Hepatocyte (in vitro differentiated cells): ENCODE data around the gene GOLGA3. TPM values are rescaled to one million over a fixed set of nuclear protein-coding genes. Genes with fewer than 3 reads are reported as not detected.

Experiments
- DNase-seq: peaks from one replicate; pipeline ENCODE4 v3.0.0-alpha.2; 2016; ENCODE audit warnings: low spot score
- H2AFZ ChIP-seq: fragments of 200-600 bp; sonication (generic); 2 replicates; pipeline ENCODE4 v1.6.0; 2016; ENCODE audit warnings: antibody characterized with exemption, mild to moderate bottlenecking
- H3K27ac ChIP-seq: fragments of 200-600 bp; sonication (generic); 2 replicates; pipeline ENCODE4 v1.5.1; 2016; ENCODE audit warnings: mild to moderate bottlenecking
- H3K27me3 ChIP-seq: fragments of 200-600 bp; sonication (generic); 2 replicates; pipeline ENCODE4 v1.6.1; 2016
- H3K36me3 ChIP-seq: fragments of 200-600 bp; sonication (generic); replicated peaks from 2 replicates; pipeline ENCODE4 v1.5.1; 2016; ENCODE audit warnings: low read depth; ENCODE audit not compliant: insufficient read depth
- H3K4me1 ChIP-seq: fragments of 200-600 bp; sonication (generic); 2 replicates; pipeline ENCODE4 v1.5.1; 2016; ENCODE audit warnings: mild to moderate bottlenecking, moderate library complexity; ENCODE audit not compliant: insufficient read depth
- H3K4me2 ChIP-seq: fragments of 200-600 bp; sonication (generic); 2 replicates; pipeline ENCODE4 v1.6.0; 2016
- H3K4me3 ChIP-seq: fragments of 200-600 bp; sonication (generic); 2 replicates; pipeline ENCODE4 v1.5.1; 2016; ENCODE audit warnings: mild to moderate bottlenecking
- H3K79me2 ChIP-seq: fragments of 200-600 bp; sonication (generic); 2 replicates; pipeline ENCODE4 v1.6.0; 2017; ENCODE audit warnings: mild to moderate bottlenecking
- H3K9me2 ChIP-seq: fragments of 200-600 bp; sonication (generic); replicated peaks from 2 replicates; pipeline ENCODE4 v1.6.0; 2017; ENCODE audit warnings: mild to moderate bottlenecking; ENCODE audit not compliant: insufficient read depth
- H3K9me3 ChIP-seq: fragments of 200-600 bp; sonication (generic); 2 replicates; pipeline ENCODE4 v1.5.1; 2016; ENCODE audit warnings: low read depth, mild to moderate bottlenecking
- H4K20me1 ChIP-seq: fragments of 200-600 bp; sonication (generic); 2 replicates; pipeline ENCODE4 v1.6.0; 2016; ENCODE audit warnings: mild to moderate bottlenecking; ENCODE audit not compliant: insufficient read depth, poor library complexity, severe bottlenecking
- CTCF ChIP-seq: fragments of 200-600 bp; sonication (generic); IDR thresholded peaks from 2 replicates; pipeline ENCODE4 v1.5.1; 2016; ENCODE audit warnings: antibody characterized with exemption, mild to moderate bottlenecking; ENCODE audit not compliant: poor library complexity
- EZH2 ChIP-seq: fragments of 200-600 bp; sonication (generic); IDR thresholded peaks from 2 replicates; pipeline ENCODE4 v1.6.1; 2016; ENCODE audit warnings: antibody characterized with exemption, mild to moderate bottlenecking, borderline replicate concordance
- EZH2phosphoT487 ChIP-seq: fragments of 200-600 bp; sonication (generic); IDR thresholded peaks from one replicate; pipeline ENCODE4 v1.6.1; 2018; ENCODE audit warnings: antibody characterized with exemption, mild to moderate bottlenecking, low read depth, moderate library complexity; ENCODE audit not compliant: unreplicated experiment, severe bottlenecking
- WGBS: methylation state at CpG from one replicate; pipeline ENCODE4 v1.1.6; 2016; ENCODE audit warnings: low lambda C conversion rate; ENCODE audit errors: missing lambda C conversion rate; 5-methylcytosine and 5-hydroxymethylcytosine counted together
- polyA plus RNA-seq: library from polyadenylated mRNA; unstranded; fragments of >200 nt; fragmentation: Nextera tagmentation; extraction: Ambion mirVana; gene quantifications from 2 replicates; pipeline ENCODE4 v1.2.1, GENCODE V29; 2016
- total RNA-seq: library from RNA; depleted of rRNA; stranded (reverse); fragments of >200 nt; gene quantifications from 2 replicates; pipeline ENCODE4 v1.2.3, GENCODE V29; 2014

GOLGA3 gene
- total and polyA plus RNA-seq, 2 experiments from 2014 or later: 26.2 to 67.6 TPM

GRCh38 chr12:132730353-132730752, 98.3 kb downstream of the GOLGA3 start:
- Histone ChIP-seq H3K4me1 (no peaks in the 10 kb centered on the region), H3K9me2 (no peaks in the 10 kb centered on the region), H3K27me3 (no peaks in the 10 kb centered on the region), H3K4me3 (no peak overlapping the region), H3K79me2 (no peaks in the 10 kb centered on the region), H3K36me3 (peaks cover 3% of the 10 kb centered on the region), H3K27ac (no peak overlapping the region), H2AFZ (no peak overlapping the region), H3K9me3 (no peaks in the 10 kb centered on the region), H3K4me2 (no peak overlapping the region), H4K20me1 (no peaks in the 10 kb centered on the region)
- no peak for DNase-seq
- TF ChIP-seq EZH2phosphoT487 (no peak), CTCF (no peak)
- WGBS: 95% methylated on average over 11 of the region's 11 CpGs

GRCh38 chr12:132729541-132730320, 98.9 kb downstream of the GOLGA3 start:
- no peak for DNase-seq
- H2AFZ ChIP-seq: no peak overlapping the region
- no peaks in the 10 kb centered on the region for H3K9me3 ChIP-seq
- H3K27ac ChIP-seq: no peak overlapping the region
- H3K4me2 ChIP-seq: no peak overlapping the region
- no peaks in the 10 kb centered on the region for H4K20me1 ChIP-seq
- no peaks in the 10 kb centered on the region for H3K79me2 ChIP-seq
- H3K36me3 ChIP-seq: no peaks in the 10 kb centered on the region
- H3K4me3 ChIP-seq: no peak overlapping the region
- H3K9me2 ChIP-seq: no peaks in the 10 kb centered on the region
- no peaks in the 10 kb centered on the region for H3K27me3 ChIP-seq
- TF ChIP-seq EZH2phosphoT487 (no peak), EZH2 (no peak), CTCF (no peak)
- no peaks in the 10 kb centered on the region for H3K4me1 ChIP-seq
- 92% methylated on average over 24 of the region's 24 CpGs for WGBS

GRCh38 chr12:132728502-132728901, 100.2 kb downstream of the GOLGA3 start:
- no peaks in the 10 kb centered on the region for H3K9me3 ChIP-seq
- no peak for DNase-seq
- no peaks in the 10 kb centered on the region for H3K4me1 ChIP-seq
- no peaks in the 10 kb centered on the region for H3K27me3 ChIP-seq
- no peak overlapping the region for H3K4me3 ChIP-seq
- H3K27ac ChIP-seq: no peak overlapping the region
- WGBS: 89% methylated on average over 7 of the region's 7 CpGs
- no peak overlapping the region for H2AFZ ChIP-seq
- no peaks in the 10 kb centered on the region for H4K20me1 ChIP-seq
- H3K9me2 ChIP-seq: no peaks in the 10 kb centered on the region
- TF ChIP-seq CTCF: no peak
- TF ChIP-seq EZH2: no peak
- no peak for TF ChIP-seq EZH2phosphoT487
- H3K36me3 ChIP-seq: no peaks in the 10 kb centered on the region
- no peak overlapping the region for H3K4me2 ChIP-seq
- no peaks in the 10 kb centered on the region for H3K79me2 ChIP-seq
